Sigmoid colon (tissue), 7 donors: ENCODE data around the gene EXOC3L1. TPM values are rescaled to one million over a fixed set of nuclear protein-coding genes. Genes with fewer than 3 reads are reported as not detected.

Experiments
- DNase-seq: peaks from one replicate; pipeline ENCODE4 v3.0.0-alpha.2; 2019
- H3K27ac ChIP-seq, 4 donors: fragments of 200-600 bp; sonication (generic); one replicate each; pipeline ENCODE4 v1.5.1; 2016 to 2019; ENCODE audit warnings: mild to moderate bottlenecking in 1 of 4
- H3K27me3 ChIP-seq, 3 donors: fragments of 200-600 bp; sonication (generic); one replicate each; pipeline ENCODE4 v1.5.1; 2019; ENCODE audit warnings: mild to moderate bottlenecking in 1 of 3
- H3K36me3 ChIP-seq, 4 donors: fragments of 200-600 bp; sonication (generic); one replicate each; pipeline ENCODE4 v1.5.1; 2016 to 2019
- H3K4me1 ChIP-seq, 4 donors: fragments of 200-600 bp; sonication (generic); one replicate each; pipeline ENCODE4 v1.5.1; 2017 to 2019
- H3K4me3 ChIP-seq, 4 donors: fragments of 200-600 bp; sonication (generic); one replicate each; pipeline ENCODE4 v1.5.1; 2017 to 2019; ENCODE audit warnings: mild to moderate bottlenecking in 2 of 4, moderate library complexity in 1 of 4
- H3K9me3 ChIP-seq, 4 donors: fragments of 200-600 bp in 3 of 4; sonication (generic) in 3 of 4; one replicate each; pipeline versions ENCODE4 v1.5.1 to v1.6.1; 2013 to 2019
- CTCF ChIP-seq, 4 experiments: fragments of 450-650 bp in 3 of 4; fragments of 200-600 bp in 1 of 4; IDR thresholded peaks; one replicate each; pipeline ENCODE4 v1.5.1; 2016 to 2019; ENCODE audit warnings: antibody characterized with exemption in 4 of 4, mild to moderate bottlenecking in 3 of 4, moderate library complexity in 2 of 4
- EP300 ChIP-seq, 4 donors: sonication (generic); formaldehyde crosslinking; IDR thresholded peaks; one replicate each; pipeline ENCODE4 v1.6.1; 2017; ENCODE audit warnings: antibody characterized with exemption in 4 of 4
- POLR2A ChIP-seq, 2 donors: fragments of 450-650 bp; IDR thresholded peaks; one replicate each; pipeline ENCODE4 v1.6.1; 2016; ENCODE audit warnings: antibody characterized with exemption in 2 of 2, mild to moderate bottlenecking in 2 of 2, moderate library complexity in 2 of 2
- POLR2AphosphoS5 ChIP-seq, 4 donors: sonication (generic); formaldehyde crosslinking; IDR thresholded peaks; one replicate each; pipeline ENCODE4 v1.6.1; 2017; ENCODE audit warnings: antibody characterized with exemption in 4 of 4
- WGBS, 2 donors: extraction: QIAGEN DNeasy Blood & Tissue Kit; methylation state at CpG; one replicate each; pipeline ENCODE4 v1.1.7; 2013; 5-methylcytosine and 5-hydroxymethylcytosine counted together
- intact Hi-C: fragments of 100-400 bp; cut with DNase I; formaldehyde crosslinking; loops from one replicate; pipeline ENCODE4 v1.15.1; 2023
- polyA plus RNA-seq, 3 donors: library from polyadenylated mRNA; stranded (reverse); fragments of 200-250 nt; gene quantifications; one replicate each; pipeline ENCODE4 v1.2.3, GENCODE V29; 2013
- total RNA-seq, 4 donors: library from RNA; depleted of rRNA; stranded (reverse); fragments of >200 nt; gene quantifications; one replicate each; pipeline ENCODE4 v1.1.0, GENCODE V29; 2016
- donor health status: healthy with polysubstance abuse.
- donor health status: Bipolar disorder and iron deficiency.
- donor health status: healthy.

EXOC3L1 gene
- total and polyA plus RNA-seq, 7 donors, result 1.1 to 8.4 (median 2.5) TPM

GRCh38 chr16:67229906-67230808 lies 40.2 kb upstream of the EXOC3L1 start:
- 88 to 93% methylated on average over 32 of the region's 32 CpGs for WGBS, 2 donors
- intact Hi-C loops, result loop anchor here (5.0 kb wide), 1 partner anchor 617 kb away; the partner anchor contains the start of genes CENPT and NUTF2

DNA sequence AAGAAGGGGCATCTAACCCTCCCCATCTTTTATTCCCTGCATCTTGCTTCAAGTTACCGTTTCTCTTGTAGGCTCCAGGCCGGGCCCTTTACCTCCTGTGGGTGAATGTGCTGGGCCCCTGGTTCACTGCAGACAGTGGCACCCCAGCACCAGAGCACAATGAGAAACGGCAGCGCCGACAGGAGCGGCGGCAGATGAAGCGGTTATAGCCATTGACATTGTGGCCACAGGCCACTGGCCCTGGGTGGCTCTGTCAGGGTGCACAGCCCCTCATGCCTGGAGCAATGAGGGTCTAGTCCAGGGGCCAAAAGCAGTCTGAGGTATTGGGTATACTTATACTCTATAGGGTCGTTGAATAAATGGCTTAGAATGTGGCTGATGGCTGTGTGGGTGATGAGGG lies 39.0 kb upstream of the EXOC3L1 start:
- H3K36me3 ChIP-seq, result peaks cover 12 to 52% (median 37%) of the 10 kb centered on the region in 4 donors
- TF ChIP-seq EP300 (IDR thresholded peaks at IDR 0.05) (no peak), POLR2AphosphoS5 (IDR thresholded peaks at IDR 0.05) (no peak), CTCF (IDR thresholded peaks at IDR 0.05) (no peak), POLR2A (IDR thresholded peaks at IDR 0.05) (no peak)
- no peaks in the 10 kb centered on the region for H3K27me3 ChIP-seq
- no peak for DNase-seq
- H3K9me3 ChIP-seq, result no peaks in the 10 kb centered on the region
- no peak overlapping the region for H3K4me3 ChIP-seq
- WGBS, 2 donors, result 80 to 91% methylated on average over 9 of the region's 9 CpGs
- H3K27ac ChIP-seq, result no peak overlapping the region
- intact Hi-C loops, result loop anchor here (5.0 kb wide), 1 partner anchor 618 kb away; the partner anchor contains the start of genes CENPT and NUTF2
- H3K4me1 ChIP-seq, result peaks cover 0 to 26% (median 21%) of the 10 kb centered on the region in 4 donors

More at GRCh38 chr16:67229906-67230808, 40.2 kb upstream of the EXOC3L1 start:
- no peak overlapping the region for H3K4me3 ChIP-seq
- peaks cover 0 to 26% (median 21%) of the 10 kb centered on the region in 4 donors for H3K4me1 ChIP-seq
- peaks cover 12 to 64% (median 37%) of the 10 kb centered on the region in 4 donors for H3K36me3 ChIP-seq
- no peaks in the 10 kb centered on the region for H3K9me3 ChIP-seq
- TF ChIP-seq POLR2A (IDR thresholded peaks at IDR 0.05) (no peak), POLR2AphosphoS5 (IDR thresholded peaks at IDR 0.05) (no peak), EP300 (IDR thresholded peaks at IDR 0.05) (no peak), CTCF (IDR thresholded peaks at IDR 0.05) (no peak)
- no peak for DNase-seq
- H3K27me3 ChIP-seq, result no peaks in the 10 kb centered on the region
- H3K27ac ChIP-seq, result no peak overlapping the region

- peak overlapping the region in 3 of 4 donors; percentile 87 to 99 (median 92) for H3K4me3 ChIP-seq
- peaks cover 0 to 26% (median 21%) of the 10 kb centered on the region in 4 donors for H3K4me1 ChIP-seq
- H3K27me3 ChIP-seq, result no peaks in the 10 kb centered on the region
- 84 to 91% methylated on average over 9 of the region's 9 CpGs for WGBS, 2 donors
- H3K27ac ChIP-seq, result no peak overlapping the region
- intact Hi-C loops, result loop anchor here (5.0 kb wide), 1 partner anchor 619 kb away; the partner anchor contains the start of genes CENPT and NUTF2
- TF ChIP-seq POLR2A (IDR thresholded peaks at IDR 0.05) (no peak), POLR2AphosphoS5 (IDR thresholded peaks at IDR 0.05) (no peak), CTCF (IDR thresholded peaks at IDR 0.05) (no peak), EP300 (IDR thresholded peaks at IDR 0.05) (no peak)
- no peak for DNase-seq
- H3K36me3 ChIP-seq, result peaks cover 12 to 45% (median 37%) of the 10 kb centered on the region in 4 donors
- no peaks in the 10 kb centered on the region for H3K9me3 ChIP-seq
These were observed 38.3 kb upstream of the EXOC3L1 start for GRCh38 chr16:67228034-67228785.

DNA sequence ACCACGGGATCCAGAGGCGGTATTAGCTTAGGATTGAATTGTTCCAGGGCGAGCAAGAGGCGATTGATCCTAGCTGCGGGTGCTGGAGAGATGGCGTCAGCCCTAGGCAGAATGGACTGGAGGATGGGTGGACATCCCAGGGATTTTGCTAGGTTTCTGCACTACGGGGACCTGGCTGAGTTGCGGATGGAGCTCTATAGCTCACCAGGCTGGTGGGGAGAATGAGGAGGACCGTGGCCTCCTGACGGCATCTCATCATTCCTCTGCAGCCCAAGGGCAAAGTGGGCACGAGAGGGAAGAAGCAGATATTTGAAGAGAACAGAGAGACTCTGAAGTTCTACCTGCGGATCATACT lies 37.6 kb upstream of the EXOC3L1 start:
- intact Hi-C loops, result loop anchor here (1.0 to 5.0 kb wide), 3 partner anchors 20 to 620 kb away; partner anchors contain the start of genes CENPT, E2F4, FHOD1 and NUTF2
- no peaks in the 10 kb centered on the region for H3K9me3 ChIP-seq
- H3K27me3 ChIP-seq, result no peaks in the 10 kb centered on the region
- TF ChIP-seq POLR2AphosphoS5 (IDR thresholded peaks at IDR 0.05) (no peak), POLR2A (IDR thresholded peaks at IDR 0.05) (no peak), EP300 (IDR thresholded peaks at IDR 0.05) (no peak), CTCF (IDR thresholded peaks at IDR 0.05) (no peak)
- peak overlapping the region; percentile 86 to 99 (median 90) for H3K4me3 ChIP-seq
- peaks cover 12 to 42% (median 37%) of the 10 kb centered on the region in 4 donors for H3K36me3 ChIP-seq
- 9 to 16% methylated on average over 12 of the region's 12 CpGs for WGBS, 2 donors
- H3K27ac ChIP-seq, result peak overlapping the region; percentile 81 to 85 (median 83)
- H3K4me1 ChIP-seq, result peaks cover 0 to 26% (median 21%) of the 10 kb centered on the region in 4 donors
- DNase-seq, result no peak
